Mesodermal cell (in vitro differentiated cells): ENCODE results near the gene KLF7.

Experiments
- H3K27ac ChIP-seq: 2 replicates; pipeline ENCODE4 v1.7.0; 2013; ENCODE audit warnings: mild to moderate bottlenecking, low read depth, low read length, moderate library complexity; ENCODE audit not compliant: severe bottlenecking
- H3K36me3 ChIP-seq: 2 replicates; pipeline ENCODE4 v1.7.1; 2013; ENCODE audit warnings: mild to moderate bottlenecking, low read length, moderate library complexity; ENCODE audit not compliant: control insufficient read depth, insufficient read depth
- H3K4me1 ChIP-seq: one replicate; pipeline ENCODE4 v1.7.1; 2013; ENCODE audit warnings: mild to moderate bottlenecking, low read length; ENCODE audit not compliant: insufficient read depth, control insufficient read depth, poor library complexity, severe bottlenecking
- H3K4me3 ChIP-seq: 2 replicates; pipeline ENCODE4 v1.7.0; 2013; ENCODE audit warnings: low read length, control low read depth, mild to moderate bottlenecking; ENCODE audit not compliant: insufficient read depth, poor library complexity, severe bottlenecking; ENCODE audit errors: extremely low read depth
- H3K9me3 ChIP-seq: 2 replicates; pipeline ENCODE4 v1.7.1; 2013; ENCODE audit warnings: mild to moderate bottlenecking, low read length, moderate library complexity; ENCODE audit not compliant: control insufficient read depth
- WGBS, 2 experiments: methylation state at CpG; one replicate each; pipeline ENCODE4 v1.1.5; 2013; ENCODE audit warnings: missing lambda C conversion rate in 2 of 2; ENCODE audit not compliant: insufficient coverage in 2 of 2; 5-methylcytosine and 5-hydroxymethylcytosine counted together

The KLF7 gene

DNA sequence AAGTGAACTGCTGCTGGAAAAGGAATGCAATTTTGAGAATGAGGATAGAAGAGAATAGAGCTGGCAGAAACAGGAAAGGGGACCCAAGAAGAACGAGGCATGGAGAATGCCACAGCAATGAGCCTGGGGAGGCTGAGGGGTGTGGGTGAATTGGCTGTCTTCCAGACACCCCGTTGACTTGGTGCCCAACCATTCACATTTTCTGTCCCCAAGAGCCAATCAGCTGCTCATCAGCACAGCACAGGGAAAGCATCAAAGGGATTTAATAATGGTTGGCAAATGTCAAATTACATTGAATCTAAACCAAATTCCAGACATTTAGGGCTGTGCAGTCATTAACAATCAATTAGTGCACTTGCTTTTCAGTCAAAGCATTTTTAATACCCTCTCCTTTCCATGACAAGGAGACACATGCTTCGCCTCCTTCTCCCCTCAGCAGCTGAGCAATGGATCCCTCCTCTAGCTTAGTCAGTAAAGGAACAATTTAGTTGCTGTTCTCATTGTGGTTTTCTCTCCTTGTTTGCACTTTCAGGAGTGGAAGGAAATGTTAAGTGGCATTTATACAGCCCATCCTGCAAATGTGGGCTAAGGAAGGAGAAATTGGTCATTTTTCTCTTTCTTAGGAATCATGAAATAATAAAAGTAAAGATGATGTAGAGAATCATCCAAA, 98.8 kb downstream of the KLF7 start:
- Histone ChIP-seq H3K4me3 (no peak overlapping the region), H3K36me3 (no peaks in the 10 kb centered on the region), H3K4me1 (peaks cover 34% of the 10 kb centered on the region), H3K27ac (peak overlapping the region; percentile 87), H3K9me3 (no peaks in the 10 kb centered on the region)
- WGBS, 2 experiments = 57 to 63% methylated on average over 1 to 2 of the region's 3 CpGs

DNA sequence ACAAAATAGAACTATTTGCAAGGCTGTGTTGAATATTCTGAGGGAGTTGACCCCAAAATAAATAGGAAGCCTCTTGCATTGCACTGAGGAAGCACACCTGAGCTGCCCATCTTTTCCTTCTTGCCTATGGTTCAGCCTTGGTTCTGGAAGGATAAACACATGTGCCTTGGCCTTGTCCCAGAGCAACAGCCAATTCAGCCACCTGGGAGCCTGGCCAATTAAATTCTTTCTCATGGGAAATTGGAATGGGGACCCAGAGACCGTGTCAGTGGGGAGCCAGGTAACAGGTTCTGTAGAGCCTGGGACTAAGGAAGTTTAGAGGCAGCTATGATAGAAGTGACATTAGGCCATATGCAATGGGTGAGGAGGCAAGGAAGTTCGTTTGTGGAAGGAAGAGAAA, 99.6 kb downstream of the KLF7 start:
- no peaks in the 10 kb centered on the region for H3K36me3 ChIP-seq
- no peaks in the 10 kb centered on the region for H3K9me3 ChIP-seq
- 88 to 92% methylated on average over 1 of the region's 2 CpGs for WGBS, 2 experiments
- peaks cover 34% of the 10 kb centered on the region for H3K4me1 ChIP-seq
- H3K4me3 ChIP-seq = no peak overlapping the region
- no peak overlapping the region for H3K27ac ChIP-seq

GRCh38 chr2:207064128-207064690, 101.5 kb downstream of the KLF7 start:
- Histone ChIP-seq H3K4me3 (no peak overlapping the region), H3K36me3 (no peaks in the 10 kb centered on the region), H3K4me1 (peaks cover 27% of the 10 kb centered on the region), H3K27ac (no peak overlapping the region), H3K9me3 (no peaks in the 10 kb centered on the region)
- 91 to 93% methylated on average over 4 to 7 of the region's 11 CpGs for WGBS, 2 experiments

DNA sequence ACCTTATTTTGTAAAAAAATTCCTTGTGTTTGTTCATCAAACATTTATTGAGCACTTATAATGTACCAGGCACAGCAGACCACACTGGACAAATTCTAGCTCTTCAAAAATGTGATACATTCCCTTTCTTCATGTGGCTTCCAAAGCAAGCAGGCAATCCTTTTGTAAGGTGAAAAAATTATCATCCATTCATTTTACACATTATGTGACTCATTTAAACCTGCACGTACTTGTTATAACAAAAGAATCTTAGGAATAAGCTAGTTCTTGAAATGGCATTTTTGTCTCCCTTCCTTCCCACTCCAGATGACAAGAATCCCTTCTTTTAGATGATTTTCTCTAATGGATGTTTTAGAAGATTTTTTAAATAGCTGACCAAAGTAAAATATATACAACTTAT, 104.6 kb downstream of the KLF7 start:
- H3K4me3 ChIP-seq = no peak overlapping the region
- H3K4me1 ChIP-seq = peaks cover 1% of the 10 kb centered on the region
- no peaks in the 10 kb centered on the region for H3K36me3 ChIP-seq
- no peak overlapping the region for H3K27ac ChIP-seq
- H3K9me3 ChIP-seq = no peaks in the 10 kb centered on the region
- WGBS, 2 experiments = no CpG with 5 or more reads among the region's 1 CpG

DNA sequence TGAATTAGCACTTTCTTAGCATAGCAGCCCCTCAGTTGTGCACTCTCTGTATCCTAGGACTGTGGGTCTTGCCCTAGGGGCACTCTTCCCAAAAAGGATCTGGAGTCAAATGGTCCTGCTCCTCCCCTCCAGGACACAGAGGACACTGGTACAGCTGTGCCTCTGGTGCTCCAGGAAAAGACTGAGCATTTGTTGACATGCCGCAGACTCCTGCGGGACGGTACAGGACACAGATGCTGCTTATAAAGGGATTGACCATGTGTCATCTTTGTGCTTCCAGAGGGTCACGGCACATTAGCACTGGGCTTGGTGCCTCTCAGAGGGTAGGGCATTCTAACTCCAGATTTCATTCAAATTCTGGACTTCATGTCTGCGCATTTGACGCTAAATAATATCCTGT, 110.5 kb downstream of the KLF7 start:
- no peak overlapping the region for H3K27ac ChIP-seq
- WGBS, 2 experiments = 90% methylated on average over 4 to 6 of the region's 6 CpGs
- H3K4me3 ChIP-seq = no peak overlapping the region
- H3K9me3 ChIP-seq = no peaks in the 10 kb centered on the region
- peaks cover 9% of the 10 kb centered on the region for H3K4me1 ChIP-seq
- H3K36me3 ChIP-seq = no peaks in the 10 kb centered on the region

DNA sequence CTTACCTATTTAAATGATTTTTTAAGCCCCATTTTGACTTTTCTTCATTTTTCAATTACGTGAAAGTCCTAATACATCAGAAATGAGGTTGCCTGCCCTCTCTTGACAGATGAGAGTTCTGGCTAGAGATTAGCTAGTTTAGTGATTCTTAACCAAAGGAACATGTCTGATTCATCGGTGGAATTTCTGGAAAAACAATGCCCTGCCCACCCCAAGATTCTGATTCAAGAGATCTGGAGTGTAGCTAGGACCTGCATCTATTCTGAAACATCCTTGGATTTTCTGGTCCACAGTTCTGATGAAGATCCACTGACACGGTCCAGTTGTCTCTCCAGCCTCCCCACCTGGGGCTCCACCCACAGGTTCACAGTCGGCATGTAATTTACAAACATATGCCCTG, 111.2 kb downstream of the KLF7 start:
- no peak overlapping the region for H3K27ac ChIP-seq
- no peaks in the 10 kb centered on the region for H3K9me3 ChIP-seq
- H3K4me3 ChIP-seq = no peak overlapping the region
- 62 to 87% methylated on average over 3 of the region's 4 CpGs for WGBS, 2 experiments
- peaks cover 9% of the 10 kb centered on the region for H3K4me1 ChIP-seq
- no peaks in the 10 kb centered on the region for H3K36me3 ChIP-seq

- 82 to 100% methylated on average over 1 to 3 of the region's 3 CpGs for WGBS, 2 experiments
- no peak overlapping the region for H3K4me3 ChIP-seq
- no peaks in the 10 kb centered on the region for H3K36me3 ChIP-seq
- H3K27ac ChIP-seq = no peak overlapping the region
- H3K4me1 ChIP-seq = peaks cover 31% of the 10 kb centered on the region
- H3K9me3 ChIP-seq = no peaks in the 10 kb centered on the region
Observed at GRCh38 chr2:207051385-207051965, 114.3 kb downstream of the KLF7 start.

DNA sequence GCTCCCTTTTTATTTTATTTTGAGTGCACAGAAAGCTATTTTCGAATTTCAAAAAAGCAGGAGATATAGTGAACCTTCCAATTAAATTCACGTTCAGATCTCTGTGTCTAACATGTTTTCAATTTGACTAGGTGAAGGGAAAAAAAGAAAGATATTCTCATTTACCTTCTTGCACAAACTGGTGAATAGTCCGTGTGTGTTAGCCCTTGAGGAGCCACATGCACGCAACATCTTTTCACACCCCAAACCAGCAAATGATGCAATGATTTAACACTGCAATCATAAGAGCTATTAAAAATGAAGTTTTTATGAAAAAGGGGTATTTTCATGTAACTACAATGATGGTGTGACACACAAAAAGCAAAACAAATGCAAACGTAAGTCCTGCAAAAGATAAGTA, 116.6 kb downstream of the KLF7 start:
- no peaks in the 10 kb centered on the region for H3K36me3 ChIP-seq
- WGBS, 2 experiments = 67% methylated on average over 1 of the region's 5 CpGs; no CpG with 5 or more reads in 1 of the 2 experiments
- no peaks in the 10 kb centered on the region for H3K9me3 ChIP-seq
- H3K27ac ChIP-seq = no peak overlapping the region
- H3K4me1 ChIP-seq = peaks cover 24% of the 10 kb centered on the region
- H3K4me3 ChIP-seq = no peak overlapping the region

GRCh38 chr2:207048416-207048815, 117.3 kb downstream of the KLF7 start:
- 92 to 98% methylated on average over 4 of the region's 5 CpGs for WGBS, 2 experiments

DNA sequence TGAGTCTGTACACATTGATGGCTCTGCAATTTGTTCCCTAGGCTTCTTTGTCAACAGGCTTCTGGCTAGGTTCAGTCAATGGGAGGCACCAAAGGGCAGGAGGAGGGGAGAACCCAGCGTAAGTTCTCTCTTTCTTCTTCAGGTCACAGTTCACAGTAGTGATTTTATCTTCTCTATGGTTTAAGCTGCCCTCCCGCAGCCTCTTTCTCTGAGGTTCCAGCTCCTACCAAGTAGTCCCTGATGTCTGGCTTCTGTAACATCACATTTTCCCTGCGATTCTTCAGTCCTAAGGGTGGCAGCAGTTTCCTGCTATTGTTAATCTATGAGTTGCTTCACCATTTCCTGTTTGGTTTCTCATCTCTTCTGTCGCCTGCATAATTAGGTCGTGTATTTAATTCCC, 119.0 kb downstream of the KLF7 start:
- 73 to 80% methylated on average over 2 to 4 of the region's 5 CpGs for WGBS, 2 experiments
- H3K36me3 ChIP-seq = no peaks in the 10 kb centered on the region

More at GRCh38 chr2:207048416-207048815, 117.3 kb downstream of the KLF7 start:
- H3K9me3 ChIP-seq = no peaks in the 10 kb centered on the region
- no peak overlapping the region for H3K27ac ChIP-seq
- no peaks in the 10 kb centered on the region for H3K36me3 ChIP-seq
- peaks cover 24% of the 10 kb centered on the region for H3K4me1 ChIP-seq
- no peak overlapping the region for H3K4me3 ChIP-seq

DNA sequence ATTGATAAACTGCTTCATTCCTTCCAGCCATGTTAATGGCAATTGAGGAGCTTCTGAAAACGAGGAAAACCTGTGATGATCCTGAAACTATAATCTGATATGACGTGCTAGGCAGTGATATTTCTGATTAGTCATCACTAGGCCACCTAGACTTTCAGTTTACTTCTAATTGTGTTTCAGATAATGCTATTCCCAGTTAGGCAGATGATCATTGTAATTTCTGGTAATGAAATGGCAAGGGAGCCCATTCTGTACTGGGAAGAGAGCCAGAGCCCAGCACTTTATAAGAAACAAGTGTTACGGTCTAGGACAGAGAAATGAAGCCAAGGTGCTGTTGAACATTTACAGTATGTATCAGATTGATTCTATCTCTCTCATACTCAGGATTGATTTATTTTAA, 120.2 kb downstream of the KLF7 start:
- H3K9me3 ChIP-seq = no peaks in the 10 kb centered on the region
- peaks cover 39% of the 10 kb centered on the region for H3K4me1 ChIP-seq
- no peaks in the 10 kb centered on the region for H3K36me3 ChIP-seq
- no peak overlapping the region for H3K4me3 ChIP-seq
- WGBS, 2 experiments = no CpG with 5 or more reads among the region's 3 CpGs
- no peak overlapping the region for H3K27ac ChIP-seq

More for the DNA sequence above, 119.0 kb downstream of the KLF7 start:
- Histone ChIP-seq H3K27ac (no peak overlapping the region), H3K4me3 (no peak overlapping the region), H3K9me3 (no peaks in the 10 kb centered on the region), H3K4me1 (peaks cover 29% of the 10 kb centered on the region)
